GM12878 (cell line): ENCODE measurements around the gene CHRNA9. TPM values are rescaled to one million over a fixed set of nuclear protein-coding genes. Genes with fewer than 3 reads are reported as not detected.

ENCODE experiments used
- ATAC-seq: fragments of 200-7000 bp; cut with Tn5 transposase; 3 replicates; pipeline ENCODE4 v1.9.1; 2020; ENCODE audit warnings: mild to moderate bottlenecking, moderate library complexity
- BruUV-seq: library from RNA; stranded (reverse); fragments of 400-500 nt; replicated peaks from 2 replicates; lab custom pipeline; 2021; lab: Mats Ljungman, UMichigan
- CTCF ChIA-PET: fragments of 300-600 bp; sonication (Branson Sonifier 250); formaldehyde crosslinking; extraction: SDS; loops from one replicate; lab custom pipeline; 2021; ENCODE audit warnings: inconsistent platforms; lab: Yijun Ruan, JAX
- POLR2A ChIA-PET: fragments of 350-600 bp; formaldehyde crosslinking; extraction: SDS; loops from one replicate; lab custom pipeline; 2021; ENCODE audit warnings: inconsistent platforms; lab: Charles Lee
- RAD21 ChIA-PET: fragments of 300-600 bp; sonication (Branson Sonifier 250); formaldehyde crosslinking; loops from one replicate; lab custom pipeline; 2023; ENCODE audit warnings: antibody characterized with exemption; ENCODE audit not compliant: unreplicated experiment; lab: Charles Lee
- SMC1A ChIA-PET: fragments of 300-600 bp; sonication (Branson Sonifier 250); formaldehyde crosslinking; loops from one replicate; lab custom pipeline; 2023; ENCODE audit not compliant: unreplicated experiment, uncharacterized antibody; lab: Charles Lee
- DNase-seq: peaks from one replicate; pipeline ENCODE4 v3.0.0-alpha.2; 2011; ENCODE audit warnings: low read depth, low spot score
- FAIRE-seq: peaks from 3 replicates; lab custom pipeline; 2011; peaks lifted over from hg19 to GRCh38; lab: Jason Lieb, UNC
- H2AFZ ChIP-seq: 2 replicates; pipeline ENCODE4 v1.6.0; 2011; ENCODE audit warnings: low read depth, low read length, control low read depth; ENCODE audit not compliant: control insufficient read depth
- H3K27ac ChIP-seq: 2 replicates; pipeline ENCODE4 v1.5.1; 2011; ENCODE audit warnings: control low read depth; ENCODE audit not compliant: control insufficient read depth, insufficient read depth
- H3K27me3 ChIP-seq, 2 experiments: replicated peaks in 1 of 2; 2 replicates each; pipeline versions ENCODE4 v1.6.0 to v1.6.1; 2011; ENCODE audit warnings: low read length in 1 of 2; ENCODE audit not compliant: control insufficient read depth in 2 of 2, insufficient read depth in 2 of 2
- H3K36me3 ChIP-seq, 2 experiments: 2 replicates each; pipeline ENCODE4 v1.5.1; 2011; ENCODE audit warnings: low read length in 1 of 2; ENCODE audit not compliant: control insufficient read depth in 2 of 2, insufficient read depth in 2 of 2
- H3K4me1 ChIP-seq: 2 replicates; pipeline ENCODE4 v1.6.1; 2011; ENCODE audit warnings: mild to moderate bottlenecking, low read length, moderate library complexity, mixed read lengths; ENCODE audit not compliant: control insufficient read depth, insufficient read depth
- H3K4me2 ChIP-seq: 2 replicates; pipeline ENCODE4 v1.6.0; 2011; ENCODE audit warnings: control low read depth; ENCODE audit not compliant: control insufficient read depth, insufficient read depth
- H3K4me3 ChIP-seq: fragments of 200-600 bp; sonication (generic); 2 replicates; pipeline ENCODE4 v1.5.1; 2016
- H3K79me2 ChIP-seq: 2 replicates; pipeline ENCODE4 v1.6.0; 2011; ENCODE audit warnings: low read length; ENCODE audit not compliant: control insufficient read depth, insufficient read depth
- H3K9ac ChIP-seq: 2 replicates; pipeline ENCODE4 v1.8.0; 2011; ENCODE audit warnings: low read length, control low read depth, mixed read lengths; ENCODE audit not compliant: control insufficient read depth, insufficient read depth
- H3K9me3 ChIP-seq: replicated peaks from 3 replicates; pipeline ENCODE4 v1.5.1; 2011; ENCODE audit warnings: mild to moderate bottlenecking, low read length; ENCODE audit not compliant: control insufficient read depth, insufficient read depth
- H4K20me1 ChIP-seq: 2 replicates; pipeline ENCODE4 v1.6.0; 2011; ENCODE audit not compliant: control insufficient read depth, insufficient read depth
- ASH2L ChIP-seq: fragments of 300-600, 200-600 bp; sonication (generic); IDR thresholded peaks from 2 replicates; pipeline ENCODE4 v1.6.1; 2017; ENCODE audit warnings: low read depth, mild to moderate bottlenecking, borderline replicate concordance
- BMI1 ChIP-seq: fragments of 450-650 bp; IDR thresholded peaks from 2 replicates; pipeline ENCODE4 v1.6.1; 2016; ENCODE audit warnings: mild to moderate bottlenecking, moderate library complexity, borderline replicate concordance
- BRCA1 ChIP-seq: IDR thresholded peaks from 2 replicates; pipeline ENCODE4 v1.6.1; 2011; ENCODE audit warnings: low read depth, low read length, improper control_type of control experiment
- CBX3 ChIP-seq: fragments of 200-600 bp; sonication (generic); IDR thresholded peaks from 2 replicates; pipeline ENCODE4 v1.6.1; 2016; ENCODE audit warnings: low read depth, borderline replicate concordance
- CBX5 ChIP-seq: sonication (generic); IDR thresholded peaks from 2 replicates; pipeline ENCODE4 v1.6.1; 2016; ENCODE audit warnings: low read depth, moderate library complexity, mild to moderate bottlenecking, inconsistent platforms
- EP300 ChIP-seq, 2 experiments: fragments of 150-350 bp in 1 of 2; IDR thresholded peaks; 2 replicates each; pipeline ENCODE4 v1.6.1; 2011 to 2012; ENCODE audit warnings: low read depth in 2 of 2, low read length in 2 of 2, borderline replicate concordance in 1 of 2, improper control_type of control experiment in 1 of 2, inconsistent platforms in 1 of 2; ENCODE audit not compliant: control insufficient read depth in 1 of 2
- ESRRA ChIP-seq: IDR thresholded peaks from 2 replicates; pipeline ENCODE4 v1.6.1; 2012; ENCODE audit warnings: mild to moderate bottlenecking, low read length, improper control_type of control experiment
- JUND ChIP-seq: IDR thresholded peaks from 2 replicates; pipeline ENCODE4 v1.6.1; 2012; ENCODE audit warnings: low read depth, mild to moderate bottlenecking, low read length, improper control_type of control experiment, moderate library complexity
- PKNOX1 ChIP-seq: fragments of 450-650 bp; IDR thresholded peaks from 2 replicates; pipeline ENCODE4 v1.6.1; 2016; ENCODE audit warnings: mild to moderate bottlenecking
- RCOR1 ChIP-seq: conservative IDR thresholded peaks from 2 replicates; pipeline ENCODE4 v1.6.1; 2012; ENCODE audit warnings: low read depth, low read length, improper control_type of control experiment
- RUNX3 ChIP-seq: IDR thresholded peaks from 2 replicates; pipeline ENCODE4 v1.6.1; 2012; ENCODE audit warnings: low read length, inconsistent platforms
- SIN3A ChIP-seq: IDR thresholded peaks from 2 replicates; pipeline ENCODE4 v1.6.1; 2012; ENCODE audit warnings: low read depth, low read length, improper control_type of control experiment
- SMC3 ChIP-seq: IDR thresholded peaks from 2 replicates; pipeline ENCODE4 v1.6.1; 2011; ENCODE audit warnings: low read length, improper control_type of control experiment, borderline replicate concordance
- TARDBP ChIP-seq: IDR thresholded peaks from 2 replicates; pipeline ENCODE4 v1.6.1; 2016; ENCODE audit warnings: borderline replicate concordance
- TCF7 ChIP-seq: IDR thresholded peaks from 2 replicates; pipeline ENCODE4 v1.6.1; 2014; ENCODE audit warnings: antibody characterized with exemption, borderline replicate concordance
- USF1 ChIP-seq: IDR thresholded peaks from 2 replicates; pipeline ENCODE4 v1.6.1; 2011; ENCODE audit warnings: borderline replicate concordance, low read depth, mild to moderate bottlenecking, moderate library complexity, mixed read lengths, low read length; ENCODE audit not compliant: insufficient read depth; ENCODE audit errors: extremely low read length
- ZNF24 ChIP-seq: fragments of 450-650 bp; IDR thresholded peaks from 2 replicates; pipeline ENCODE4 v1.6.1; 2017; ENCODE audit warnings: antibody characterized with exemption, mild to moderate bottlenecking
- WGBS: methylation state at CpG from one replicate; pipeline ENCODE4 v1.1.6; 2016; ENCODE audit warnings: low lambda C conversion rate; ENCODE audit not compliant: insufficient replicate concordance, insufficient coverage; ENCODE audit errors: missing lambda C conversion rate; 5-methylcytosine and 5-hydroxymethylcytosine counted together
- in situ Hi-C: fragments of 300-500 bp; cut with MboI; formaldehyde crosslinking; loops from 9 replicates; pipeline ENCODE4 v1.14.3; 2018; ENCODE audit warnings: mixed read lengths
- intact Hi-C: fragments of 100-400 bp; cut with micrococcal nuclease; formaldehyde crosslinking; loops from one replicate; pipeline ENCODE4 v1.14.2; 2022; ENCODE audit not compliant: unreplicated experiment
- polyA plus RNA-seq, 11 experiments: library from polyadenylated mRNA; depleted of rRNA in 4 of 11; unstranded in 6 of 11; stranded (reverse) in 5 of 11; fragments of >200 nt; fragmentation: Nextera tagmentation in 4 of 11; fragmentation: Illumina TruSeq in 1 of 11; extraction: Ambion mirVana in 4 of 11; extraction: Trizol in 1 of 11; gene quantifications; 1 replicate in 1 of 11; 2 replicates in 10 of 11; pipeline versions ENCODE4 v1.2.1 to v1.2.3, GENCODE V29; 2011 to 2016; ENCODE audit warnings: inconsistent platforms in 2 of 11, missing spikeins in 2 of 11, low read depth in 1 of 11
- total RNA-seq, 4 experiments: library from RNA; depleted of rRNA in 3 of 4; stranded (reverse); fragments of >200 nt in 3 of 4; fragmentation: Illumina TruSeq in 1 of 4; extraction: Trizol in 1 of 4; gene quantifications; 2 replicates each; pipeline versions ENCODE4 v1.2.1 to v1.2.3, GENCODE V29; 2013 to 2021
- TF ChIP-seq, protein P1 (sequence below): IDR thresholded peaks from 2 replicates; pipeline ENCODE4 v1.6.1; 2011; ENCODE audit warnings: low read depth, mild to moderate bottlenecking, low read length, moderate library complexity, borderline replicate concordance; ENCODE audit errors: extremely low read depth

Gene CHRNA9
- total and polyA plus RNA-seq, 10 of the 15 experiments (the other 5 are each of a cell fraction or from before 2014, with no cell fraction given): 0.05 to 0.09 (median 0.08) TPM; not detected in 7

DNA sequence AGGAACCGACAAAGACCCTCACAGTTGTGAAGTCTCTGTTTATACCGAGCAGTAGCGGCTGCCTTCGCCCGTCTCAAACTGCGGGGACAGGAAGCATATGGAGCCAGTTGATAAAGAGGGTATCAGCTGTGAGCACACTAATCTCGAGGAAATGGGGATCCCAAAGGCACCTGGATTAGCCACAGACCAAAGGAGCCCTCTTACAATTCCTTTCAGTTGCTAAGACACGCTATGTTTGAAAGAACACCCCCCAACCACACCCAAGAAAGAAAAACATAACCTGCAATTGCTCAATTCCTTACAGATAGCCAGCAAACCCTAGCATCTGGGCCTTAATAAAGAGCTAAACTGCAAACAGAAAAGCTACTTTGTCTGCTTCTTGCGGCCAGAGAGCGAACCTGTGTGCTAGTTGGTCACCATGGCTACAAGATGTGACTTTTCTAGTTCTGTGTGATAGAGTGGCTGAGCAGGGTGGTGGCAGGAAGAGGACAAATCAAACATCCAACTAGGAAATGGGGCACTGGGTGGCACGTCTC is 23.3 kb upstream of the CHRNA9 start:
- DNase-seq (no peak), ATAC-seq (peak; percentile 2; the same call in 2 of the 3 replicates), FAIRE-seq (no peak)
- Histone ChIP-seq H4K20me1 (no peaks in the 10 kb centered on the region), H3K27ac (no peak overlapping the region), H3K27me3 (no peaks in the 10 kb centered on the region), H3K9ac (no peak overlapping the region), H3K79me2 (peaks cover 12% of the 10 kb centered on the region), H3K4me3 (peak overlapping the region; percentile 17; the same call in 1 of the 2 replicates), H3K4me2 (peak overlapping the region; percentile 31; the same call in 1 of the 2 replicates), H3K36me3 (no peaks in the 10 kb centered on the region), H2AFZ (peak overlapping the region; percentile 49), H3K9me3 (no peaks in the 10 kb centered on the region), H3K4me1 (peaks cover 35% of the 10 kb centered on the region)
- WGBS: 76% methylated on average over 11 of the region's 11 CpGs
- SMC1A ChIA-PET: interaction anchor here (0.6 to 11.1 kb wide), 17 partner anchors 10 to 408 kb away, joined by 3 to 374 read pairs (median 4); partner anchors contain the start of gene RHOH
- POLR2A ChIA-PET: interaction anchor here (1.2 to 1.5 kb wide), 3 partner anchors 10 to 160 kb away, joined by 5 to 6 read pairs (median 5); no protein-coding TSS in a partner anchor
- intact Hi-C loops (no loop called here), in situ Hi-C loops (loop anchor here (5.0 kb wide), 2 partner anchors 160 to 250 kb away; no protein-coding TSS in a partner anchor)
- RAD21 ChIA-PET: interaction anchor here (0.8 to 10.7 kb wide), 13 partner anchors 9 to 407 kb away, joined by 3 to 356 read pairs (median 7); partner anchors contain the start of gene RHOH
- no TSS peak for BruUV-seq
- CTCF ChIA-PET: interaction anchor here (0.6 to 6.4 kb wide), 10 partner anchors 10 to 408 kb away, joined by 3 to 64 read pairs (median 4); partner anchors contain the start of gene N4BP2
- TF ChIP-seq JUND: no peak
- TF ChIP-seq BMI1: peak; percentile 68; the same call in 1 of the 2 replicates
- no peak for TF ChIP-seq SIN3A
- TF ChIP-seq RUNX3: peak; percentile 37; the same call in 1 of the 2 replicates
- TF ChIP-seq ESRRA: no peak
- TF ChIP-seq PKNOX1: peak; percentile 55; the same call in 1 of the 2 replicates
- TF ChIP-seq CBX3: no peak
- TF ChIP-seq TCF7: no peak
- TF ChIP-seq TARDBP: no peak
- TF ChIP-seq CBX5: no peak
- TF ChIP-seq BRCA1: no peak
- TF ChIP-seq, protein P1, sequence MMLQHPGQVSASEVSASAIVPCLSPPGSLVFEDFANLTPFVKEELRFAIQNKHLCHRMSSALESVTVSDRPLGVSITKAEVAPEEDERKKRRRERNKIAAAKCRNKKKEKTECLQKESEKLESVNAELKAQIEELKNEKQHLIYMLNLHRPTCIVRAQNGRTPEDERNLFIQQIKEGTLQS: no peak
- no peak for TF ChIP-seq ASH2L
- TF ChIP-seq SMC3: 0 out of 2 replicates have a peak, but pooled peaks have one; percentile 3
- no peak for TF ChIP-seq RCOR1
- no peak for TF ChIP-seq USF1
- TF ChIP-seq ZNF24: no peak
- TF ChIP-seq EP300 (IDR thresholded peaks at IDR 0.05; ENCODE audit: borderline replicate concordance in 1 of 2, control insufficient read depth in 1 of 2, low read depth in 2 of 2, low read length in 2 of 2): 0 out of 4 replicates have a peak, but pooled peaks have one; percentile 10 to 15
